ENCODE results near the gene EXOC4.

EXOC4 gene

DNA sequence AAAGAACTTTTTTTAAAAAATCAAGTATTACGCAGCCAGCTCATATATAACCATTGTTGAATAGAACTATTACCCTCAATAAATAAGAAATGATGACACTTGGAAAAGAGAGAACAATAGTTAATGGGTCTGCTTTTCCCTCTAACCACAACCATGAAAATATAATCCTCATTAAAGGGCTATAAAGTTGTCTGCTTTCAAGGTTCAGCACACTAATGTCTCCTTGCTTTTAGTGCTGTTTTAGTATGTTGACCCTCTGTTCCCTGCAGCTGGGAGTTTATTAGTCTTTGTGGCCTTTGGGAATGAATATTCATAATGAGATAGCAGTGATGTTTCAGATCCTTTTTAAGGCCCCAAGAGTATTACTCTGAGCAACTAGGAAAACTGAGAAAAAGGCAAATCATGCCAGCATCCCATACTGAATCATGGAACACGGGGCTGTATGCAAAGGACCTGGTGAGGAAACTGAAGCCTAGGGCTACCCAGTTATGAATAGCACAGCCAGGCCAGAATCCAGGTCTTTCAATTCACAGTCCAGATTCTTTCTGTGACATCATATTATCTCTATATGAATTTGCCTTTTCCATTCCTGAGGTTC lies 542.3 kb downstream of the EXOC4 start:
- no peak overlapping the region for H3K4me3 ChIP-seq (ENCODE audit: low read depth, low read length)
- no peaks in the 10 kb centered on the region for H3K4me1 ChIP-seq (ENCODE audit: control insufficient read depth, insufficient read depth, low read length)
- POLR2A ChIA-PET: no interaction called here
- H3K27ac ChIP-seq (ENCODE audit: extremely low read depth, low read depth, low read length): no peak overlapping the region
- no peaks in the 10 kb centered on the region for H3K36me3 ChIP-seq (ENCODE audit: control insufficient read depth in 2 of 2, insufficient read depth in 1 of 2, low read length in 2 of 2)
- CTCF ChIA-PET: no interaction called here
- no peaks in the 10 kb centered on the region for H3K9me3 ChIP-seq (ENCODE audit: control insufficient read depth, insufficient read depth, low read depth, low read length)
- TF ChIP-seq ZSCAN30 (tag by site-specific recombination; IDR thresholded peaks at IDR 0.05): no peak
- TF ChIP-seq ZNF473 (tag by site-specific recombination; IDR thresholded peaks at IDR 0.05): no peak
- TF ChIP-seq, protein P1, sequence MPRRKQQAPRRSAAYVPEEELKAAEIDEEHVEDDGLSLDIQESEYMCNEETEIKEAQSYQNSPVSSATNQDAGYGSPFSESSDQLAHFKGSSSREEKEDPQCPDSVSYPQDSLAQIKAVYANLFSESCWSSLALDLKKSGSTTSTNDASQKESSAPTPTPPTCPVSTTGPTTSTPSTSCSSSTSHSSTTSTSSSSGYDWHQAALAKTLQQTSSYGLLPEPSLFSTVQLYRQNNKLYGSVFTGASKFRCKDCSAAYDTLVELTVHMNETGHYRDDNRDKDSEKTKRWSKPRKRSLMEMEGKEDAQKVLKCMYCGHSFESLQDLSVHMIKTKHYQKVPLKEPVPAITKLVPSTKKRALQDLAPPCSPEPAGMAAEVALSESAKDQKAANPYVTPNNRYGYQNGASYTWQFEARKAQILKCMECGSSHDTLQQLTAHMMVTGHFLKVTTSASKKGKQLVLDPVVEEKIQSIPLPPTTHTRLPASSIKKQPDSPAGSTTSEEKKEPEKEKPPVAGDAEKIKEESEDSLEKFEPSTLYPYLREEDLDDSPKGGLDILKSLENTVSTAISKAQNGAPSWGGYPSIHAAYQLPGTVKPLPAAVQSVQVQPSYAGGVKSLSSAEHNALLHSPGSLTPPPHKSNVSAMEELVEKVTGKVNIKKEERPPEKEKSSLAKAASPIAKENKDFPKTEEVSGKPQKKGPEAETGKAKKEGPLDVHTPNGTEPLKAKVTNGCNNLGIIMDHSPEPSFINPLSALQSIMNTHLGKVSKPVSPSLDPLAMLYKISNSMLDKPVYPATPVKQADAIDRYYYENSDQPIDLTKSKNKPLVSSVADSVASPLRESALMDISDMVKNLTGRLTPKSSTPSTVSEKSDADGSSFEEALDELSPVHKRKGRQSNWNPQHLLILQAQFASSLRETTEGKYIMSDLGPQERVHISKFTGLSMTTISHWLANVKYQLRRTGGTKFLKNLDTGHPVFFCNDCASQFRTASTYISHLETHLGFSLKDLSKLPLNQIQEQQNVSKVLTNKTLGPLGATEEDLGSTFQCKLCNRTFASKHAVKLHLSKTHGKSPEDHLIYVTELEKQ (tag by site-specific recombination; IDR thresholded peaks at IDR 0.05; ENCODE audit: borderline replicate concordance): peak; percentile 37; the same call in 1 of the 2 replicates
- no peak for TF ChIP-seq ZNF747 (tag by site-specific recombination; IDR thresholded peaks at IDR 0.05)
- TF ChIP-seq, protein P2, sequence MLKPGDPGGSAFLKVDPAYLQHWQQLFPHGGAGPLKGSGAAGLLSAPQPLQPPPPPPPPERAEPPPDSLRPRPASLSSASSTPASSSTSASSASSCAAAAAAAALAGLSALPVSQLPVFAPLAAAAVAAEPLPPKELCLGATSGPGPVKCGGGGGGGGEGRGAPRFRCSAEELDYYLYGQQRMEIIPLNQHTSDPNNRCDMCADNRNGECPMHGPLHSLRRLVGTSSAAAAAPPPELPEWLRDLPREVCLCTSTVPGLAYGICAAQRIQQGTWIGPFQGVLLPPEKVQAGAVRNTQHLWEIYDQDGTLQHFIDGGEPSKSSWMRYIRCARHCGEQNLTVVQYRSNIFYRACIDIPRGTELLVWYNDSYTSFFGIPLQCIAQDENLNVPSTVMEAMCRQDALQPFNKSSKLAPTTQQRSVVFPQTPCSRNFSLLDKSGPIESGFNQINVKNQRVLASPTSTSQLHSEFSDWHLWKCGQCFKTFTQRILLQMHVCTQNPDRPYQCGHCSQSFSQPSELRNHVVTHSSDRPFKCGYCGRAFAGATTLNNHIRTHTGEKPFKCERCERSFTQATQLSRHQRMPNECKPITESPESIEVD (tag by site-specific recombination; IDR thresholded peaks at IDR 0.05): peak; percentile 48; the same call in 1 of the 2 replicates
- TF ChIP-seq BCL11A (tag by site-specific recombination; IDR thresholded peaks at IDR 0.05; ENCODE audit: low read depth): no peak
- peak; percentile 64 for TF ChIP-seq OSR2 (tag by site-specific recombination; IDR thresholded peaks at IDR 0.05)
- no peak for TF ChIP-seq ZNF610 (tag by site-specific recombination; IDR thresholded peaks at IDR 0.05; ENCODE audit: borderline replicate concordance)
- TF ChIP-seq ZNF555 (tag by site-specific recombination; conservative IDR thresholded peaks at IDR 0.05): no peak
- no peak for TF ChIP-seq ZNF658 (tag by site-specific recombination; IDR thresholded peaks at IDR 0.05)
- TF ChIP-seq ZNF529 (tag by site-specific recombination; IDR thresholded peaks at IDR 0.05; ENCODE audit: insufficient replicate concordance): no peak
- no peak for TF ChIP-seq GLI4 (tag by site-specific recombination; IDR thresholded peaks at IDR 0.05)
- no peak for TF ChIP-seq ZNF311 (tag by site-specific recombination; IDR thresholded peaks at IDR 0.05; ENCODE audit: borderline replicate concordance)
- no peak for TF ChIP-seq KLF16 (tag by site-specific recombination; IDR thresholded peaks at IDR 0.05)
- no peak for TF ChIP-seq ZNF558 (tag by site-specific recombination; IDR thresholded peaks at IDR 0.05)
- TF ChIP-seq FEZF1 (tag by site-specific recombination; IDR thresholded peaks at IDR 0.05): peak; percentile 39; the same call in 1 of the 2 replicates
- TF ChIP-seq ZNF239 (tag by site-specific recombination; IDR thresholded peaks at IDR 0.05): no peak
- TF ChIP-seq, protein P3, sequence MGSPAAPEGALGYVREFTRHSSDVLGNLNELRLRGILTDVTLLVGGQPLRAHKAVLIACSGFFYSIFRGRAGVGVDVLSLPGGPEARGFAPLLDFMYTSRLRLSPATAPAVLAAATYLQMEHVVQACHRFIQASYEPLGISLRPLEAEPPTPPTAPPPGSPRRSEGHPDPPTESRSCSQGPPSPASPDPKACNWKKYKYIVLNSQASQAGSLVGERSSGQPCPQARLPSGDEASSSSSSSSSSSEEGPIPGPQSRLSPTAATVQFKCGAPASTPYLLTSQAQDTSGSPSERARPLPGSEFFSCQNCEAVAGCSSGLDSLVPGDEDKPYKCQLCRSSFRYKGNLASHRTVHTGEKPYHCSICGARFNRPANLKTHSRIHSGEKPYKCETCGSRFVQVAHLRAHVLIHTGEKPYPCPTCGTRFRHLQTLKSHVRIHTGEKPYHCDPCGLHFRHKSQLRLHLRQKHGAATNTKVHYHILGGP (tag by site-specific recombination; IDR thresholded peaks at IDR 0.05): peak; percentile 49; the same call in 1 of the 2 replicates
- no peak for TF ChIP-seq ZNF629 (tag by site-specific recombination; IDR thresholded peaks at IDR 0.05)
- no peak for TF ChIP-seq ZNF114 (tag by site-specific recombination; IDR thresholded peaks at IDR 0.05)
- no peak for TF ChIP-seq ZNF544 (tag by site-specific recombination; IDR thresholded peaks at IDR 0.05)
- no peak for TF ChIP-seq HOXA7 (CRISPR knock-in tag; IDR thresholded peaks at IDR 0.05; ENCODE audit: borderline replicate concordance)
- TF ChIP-seq ZNF843 (tag by site-specific recombination; IDR thresholded peaks at IDR 0.05): 0 out of 2 replicates have a peak, but pooled peaks have one; percentile 23
- TF ChIP-seq ZIC2 (tag by site-specific recombination; IDR thresholded peaks at IDR 0.05): no peak
- TF ChIP-seq ZNF350 (tag by site-specific recombination; IDR thresholded peaks at IDR 0.05): no peak
- no peak for TF ChIP-seq ZNF510 (tag by site-specific recombination; IDR thresholded peaks at IDR 0.05; ENCODE audit: insufficient replicate concordance)
- no peak for TF ChIP-seq ZNF768 (tag by site-specific recombination; IDR thresholded peaks at IDR 0.05)
- TF ChIP-seq ZBTB8A (tag by site-specific recombination; IDR thresholded peaks at IDR 0.05): no peak
- TF ChIP-seq ZNF423 (tag by site-specific recombination; IDR thresholded peaks at IDR 0.05): no peak
- TF ChIP-seq ZNF677 (tag by site-specific recombination; IDR thresholded peaks at IDR 0.05): no peak
- TF ChIP-seq SP2 (tag by site-specific recombination; IDR thresholded peaks at IDR 0.05): no peak
- no peak for TF ChIP-seq ZNF2 (tag by site-specific recombination; IDR thresholded peaks at IDR 0.05)
- TF ChIP-seq ZNF140 (tag by site-specific recombination; IDR thresholded peaks at IDR 0.05): no peak
- no peak for TF ChIP-seq ZNF132 (tag by site-specific recombination; IDR thresholded peaks at IDR 0.05; ENCODE audit: borderline replicate concordance)
- no peak for TF ChIP-seq MZF1 (tag by site-specific recombination; IDR thresholded peaks at IDR 0.05; ENCODE audit: borderline replicate concordance)
